Activated T-cell treated with anti-CD3 and anti-CD28 coated beads for 24 hours (primary cell): ENCODE results near the gene ARPC2.

ENCODE experiments used
- DNase-seq: peaks from one replicate; pipeline ENCODE4 v3.0.0-alpha.2; 2020; ENCODE audit warnings: low read depth

The ARPC2 gene

DNA sequence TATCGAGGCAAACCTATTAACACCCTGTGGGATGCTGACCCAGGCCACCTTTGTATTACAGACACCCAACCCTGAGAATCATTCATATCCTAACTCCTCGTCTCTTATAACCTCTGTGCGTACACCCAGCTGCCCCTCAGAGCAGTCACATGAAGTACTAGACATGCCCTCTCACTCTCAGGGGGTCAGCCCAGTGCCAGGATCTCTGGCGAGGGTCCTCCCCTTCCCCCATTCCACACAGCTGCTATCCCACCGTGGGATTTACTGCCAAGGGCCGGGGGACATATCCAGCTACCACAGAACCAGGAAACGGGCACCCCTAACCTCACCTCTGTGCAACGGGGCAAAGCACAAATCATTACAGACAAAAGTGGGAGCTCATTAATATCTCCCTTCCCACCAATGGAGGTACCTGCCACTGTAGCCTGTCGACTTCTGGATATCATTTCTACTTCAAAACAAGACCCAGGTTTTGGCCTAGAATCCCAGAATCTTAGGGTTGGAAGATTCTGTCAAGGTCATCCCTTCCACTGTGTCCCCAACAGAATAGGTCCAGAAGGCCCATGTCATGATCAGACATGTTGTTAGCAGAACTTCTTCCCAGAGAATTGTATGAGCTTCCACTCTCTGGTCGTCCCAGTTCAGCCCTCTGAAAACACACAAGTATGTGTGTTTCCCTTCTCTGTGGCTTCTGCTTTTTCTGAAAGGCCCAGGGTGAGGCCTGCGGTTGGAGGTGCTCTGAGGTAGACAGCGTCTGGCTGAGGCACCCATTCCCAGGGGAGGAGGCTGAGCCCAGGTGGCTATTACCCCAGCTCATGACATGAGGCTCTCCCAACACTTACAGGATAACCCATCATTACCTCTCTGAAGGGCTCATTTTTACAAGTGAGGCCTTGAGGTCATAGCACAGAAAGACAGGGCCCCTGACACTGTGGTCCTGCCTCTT lies 73.6 kb downstream of the ARPC2 start:
- DNase-seq = no peak

DNA sequence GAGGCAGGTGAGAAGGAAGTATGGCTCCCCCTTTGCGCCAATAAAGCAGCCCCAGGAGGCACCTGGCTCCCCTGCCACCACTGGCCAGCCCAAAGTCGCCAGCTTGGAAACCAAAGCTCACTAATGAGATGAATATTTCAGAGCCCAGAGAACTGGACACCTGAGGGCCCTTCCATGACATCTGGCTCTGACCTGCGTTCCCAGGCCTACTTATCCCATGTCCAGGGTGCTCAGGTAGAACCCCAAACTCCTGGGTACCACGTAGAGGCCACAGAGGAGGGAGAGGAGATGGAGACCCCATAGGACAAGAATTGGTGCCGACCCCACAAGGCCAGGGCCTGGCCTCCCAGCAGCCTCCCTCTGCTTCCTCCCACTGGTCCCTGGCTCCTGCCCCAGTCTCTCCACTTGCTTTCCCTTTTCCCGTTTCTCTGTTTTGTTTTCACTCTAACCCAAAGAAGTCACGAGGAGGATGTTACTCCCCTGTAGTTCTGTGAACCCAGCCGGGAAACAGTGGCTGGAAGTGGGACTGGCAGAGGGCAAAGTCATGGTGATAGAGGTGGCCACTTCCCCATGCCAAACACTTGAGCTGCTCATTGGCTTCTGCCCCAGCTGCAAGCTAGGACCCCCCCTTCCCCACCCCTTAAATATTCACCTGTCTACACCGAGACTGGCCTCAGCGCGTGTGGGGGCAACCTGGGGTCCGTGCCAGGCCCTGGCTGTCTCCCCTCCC lies 74.5 kb downstream of the ARPC2 start:
- DNase-seq = no peak

DNA sequence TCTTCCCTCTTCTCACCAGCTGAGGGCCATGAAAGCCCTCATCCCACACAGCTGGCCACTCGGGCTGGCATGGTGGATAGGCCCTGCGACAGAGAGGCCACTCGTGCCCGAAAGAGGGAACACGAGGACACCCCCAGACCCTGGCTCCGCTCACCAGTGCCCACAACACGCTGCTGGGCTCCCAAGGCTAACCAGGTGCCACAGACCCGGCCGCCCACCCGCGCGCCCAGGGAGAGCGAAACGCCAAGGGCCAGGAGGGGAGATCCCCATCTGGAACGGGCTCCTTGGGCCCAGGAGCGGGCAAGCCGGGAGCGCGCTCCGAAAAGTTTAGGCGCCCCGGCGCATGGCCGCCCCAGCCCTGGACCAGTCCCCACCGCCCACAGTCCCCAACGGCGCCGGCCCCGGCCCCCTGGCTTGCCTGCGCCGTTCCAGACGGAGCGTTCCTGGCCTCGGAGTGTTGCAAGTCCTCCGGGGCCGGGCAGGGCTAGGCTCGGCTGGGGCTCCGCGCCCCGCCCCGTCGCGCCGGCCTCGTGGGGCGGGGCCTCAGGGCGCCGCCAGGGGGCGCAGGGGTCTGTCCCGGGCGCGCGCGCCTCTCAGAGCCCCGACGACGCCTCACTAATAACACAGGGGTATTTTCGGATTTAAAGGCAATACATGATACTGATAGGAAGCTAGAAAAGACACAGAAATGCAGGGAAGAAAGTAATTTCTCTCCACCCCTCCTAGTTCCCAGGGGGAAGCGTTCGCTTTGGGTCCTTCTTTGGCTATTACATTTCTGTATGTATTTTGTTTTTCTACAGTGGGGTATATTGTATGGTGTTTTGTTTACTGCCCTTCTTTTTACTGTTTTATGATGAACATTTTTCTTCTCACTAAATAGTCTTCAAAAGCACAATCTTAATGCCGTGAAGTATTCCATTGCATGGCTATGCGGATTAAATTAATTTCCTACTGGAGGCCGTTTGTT lies 75.3 kb downstream of the ARPC2 start, which contains the start of gene TMBIM1:
TMBIM1 (minus strand) TSS at position 456 of the 967 bp plus-strand sequence. CDS start 10,362 bp downstream, outside the sequence.
- peak; percentile 74 for DNase-seq

DNA sequence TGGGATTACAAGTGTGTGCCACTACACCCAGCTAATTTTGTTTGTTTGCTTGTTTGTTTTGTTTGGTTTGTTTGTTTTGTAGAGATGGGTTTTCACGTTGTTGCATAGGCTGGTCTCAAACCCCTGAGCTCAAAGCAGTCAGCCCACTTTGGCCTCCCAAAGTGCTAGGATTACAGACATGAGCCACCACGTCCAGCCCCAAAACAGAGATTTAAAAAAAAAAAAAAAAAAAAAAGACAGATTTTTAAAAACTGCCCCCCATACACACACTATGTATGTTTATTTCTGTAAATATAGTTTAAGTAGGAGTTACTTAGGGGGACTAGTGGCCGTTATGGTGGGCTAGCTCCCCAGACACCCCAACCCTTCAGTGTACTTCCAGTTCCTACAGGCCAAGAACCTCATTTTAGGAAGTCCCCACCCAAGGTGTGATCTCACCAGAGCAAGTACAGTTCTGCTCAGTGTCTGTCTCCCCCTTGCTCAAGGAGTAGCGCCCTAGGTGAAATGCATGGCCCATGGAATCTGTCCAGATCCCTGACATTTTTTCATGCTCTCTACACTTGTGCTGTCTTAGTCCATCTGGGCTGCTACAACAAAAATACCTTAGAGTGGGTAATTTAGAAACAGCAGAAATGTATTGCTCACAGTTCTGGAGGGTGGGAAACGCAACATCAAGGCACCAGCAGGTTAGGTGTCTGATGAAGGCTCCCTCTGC lies 76.9 kb downstream of the ARPC2 start:
- no peak for DNase-seq

DNA sequence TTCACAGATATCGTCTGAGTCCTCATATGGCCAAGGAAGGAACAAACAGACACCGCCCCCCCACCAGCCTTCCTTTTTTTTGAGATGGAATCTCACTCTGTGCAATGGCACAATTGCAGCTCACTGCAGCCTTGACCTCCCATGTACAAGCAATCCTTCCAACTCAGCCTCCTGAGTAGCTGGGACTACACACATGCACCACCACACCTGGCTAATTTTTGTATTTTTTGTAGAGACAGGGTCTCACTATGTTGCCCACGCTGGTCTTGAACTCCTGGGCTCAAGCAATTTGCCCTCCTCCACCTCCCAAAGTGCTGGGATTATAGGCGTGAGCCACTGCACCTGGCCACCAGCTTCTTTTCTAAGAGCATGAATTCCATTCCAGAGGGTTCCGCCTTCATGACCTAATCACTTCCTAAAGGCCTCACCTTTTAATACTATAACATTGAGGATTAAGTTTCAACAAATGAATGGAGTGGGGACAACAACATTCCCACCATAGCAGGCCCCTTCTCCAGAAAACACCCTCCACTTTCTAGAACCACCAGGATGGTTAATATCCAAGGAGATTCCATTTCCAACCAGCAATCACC lies 77.5 kb downstream of the ARPC2 start:
- DNase-seq = no peak

DNA sequence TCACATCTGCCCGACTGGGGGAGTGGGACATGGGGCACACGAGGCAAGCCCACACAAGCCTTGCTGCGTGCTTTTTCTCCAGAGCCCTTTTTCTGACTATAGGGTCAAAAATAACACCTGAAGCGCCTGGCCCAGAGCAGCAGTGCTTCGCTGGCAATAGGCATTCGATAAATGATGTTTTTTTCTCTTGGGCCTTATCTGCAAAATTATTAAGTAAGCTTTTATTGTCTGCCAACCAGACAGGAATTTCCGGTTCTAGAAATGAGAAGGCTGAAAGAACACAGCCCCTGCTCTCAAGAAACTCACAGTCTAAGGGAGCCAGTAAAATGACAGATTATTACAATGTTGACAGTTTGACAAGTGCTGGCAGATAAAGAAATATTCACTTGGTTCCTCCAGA lies 78.0 kb downstream of the ARPC2 start:
- DNase-seq = no peak

DNA sequence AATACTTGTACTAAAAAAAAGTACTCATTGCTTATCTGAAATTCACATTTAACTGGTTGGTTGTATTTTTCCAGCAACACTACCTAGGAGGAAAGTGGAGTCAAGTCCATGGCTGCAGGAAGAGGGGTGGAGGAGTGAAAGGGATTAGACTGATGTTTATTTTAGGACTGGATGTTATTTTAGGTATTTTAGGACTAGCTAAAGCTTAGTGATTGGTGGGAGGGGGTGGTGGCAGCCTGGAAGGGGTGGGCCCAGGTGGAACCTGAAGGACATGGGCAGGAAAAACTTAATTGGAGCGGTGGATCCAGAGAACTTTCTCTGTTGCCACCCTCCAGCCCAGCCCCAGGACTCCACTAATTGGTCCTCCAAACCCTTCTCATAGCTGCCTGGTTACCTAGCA lies 79.2 kb downstream of the ARPC2 start:
- DNase-seq = no peak

DNA sequence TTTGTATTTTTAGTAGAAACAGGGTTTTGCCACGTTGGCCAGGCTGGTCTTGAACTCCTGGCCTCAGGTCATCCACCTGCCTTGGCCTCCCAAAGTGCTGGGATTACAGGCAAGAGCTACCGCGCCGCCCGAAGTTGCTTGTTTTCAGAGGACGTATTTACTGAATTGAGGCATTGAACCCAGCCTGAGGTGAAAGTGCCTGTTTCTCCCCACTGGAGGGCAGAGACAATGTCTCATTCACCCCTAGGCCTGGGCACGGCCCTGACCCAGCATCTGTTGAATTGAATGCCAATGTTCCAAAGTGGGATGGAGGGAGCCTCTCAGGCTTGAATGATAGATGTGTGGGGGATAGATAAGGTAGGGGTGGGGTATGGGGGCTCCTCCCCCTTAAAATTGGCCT lies 79.9 kb downstream of the ARPC2 start:
- DNase-seq = no peak

DNA sequence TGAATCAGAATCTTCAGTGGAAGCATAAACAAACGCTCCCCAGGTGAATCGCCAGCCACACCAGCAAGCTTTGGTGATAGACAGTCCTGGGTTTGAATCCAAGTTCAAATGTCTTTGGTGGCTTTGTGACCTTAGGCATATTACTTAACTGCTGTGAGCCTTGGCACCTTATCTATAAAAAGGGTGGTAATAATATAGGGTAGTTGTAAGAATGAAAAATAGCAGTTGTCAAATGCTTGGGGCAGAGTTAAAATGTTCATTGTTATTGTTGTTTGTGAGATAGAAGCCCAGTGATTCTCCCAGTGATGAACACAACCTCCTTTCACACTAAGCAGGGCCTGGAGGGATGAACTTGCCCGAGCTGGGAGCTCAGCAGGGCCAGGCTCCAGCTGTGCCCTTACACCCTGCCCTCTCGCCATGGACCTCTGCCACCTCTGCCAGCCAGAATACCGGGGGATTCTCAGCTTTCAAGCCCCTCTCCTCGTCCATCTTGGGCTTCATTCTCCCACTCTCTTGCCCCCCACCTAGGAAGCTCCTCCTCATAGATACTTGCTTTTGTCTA lies 81.4 kb downstream of the ARPC2 start:
- DNase-seq = no peak

DNA sequence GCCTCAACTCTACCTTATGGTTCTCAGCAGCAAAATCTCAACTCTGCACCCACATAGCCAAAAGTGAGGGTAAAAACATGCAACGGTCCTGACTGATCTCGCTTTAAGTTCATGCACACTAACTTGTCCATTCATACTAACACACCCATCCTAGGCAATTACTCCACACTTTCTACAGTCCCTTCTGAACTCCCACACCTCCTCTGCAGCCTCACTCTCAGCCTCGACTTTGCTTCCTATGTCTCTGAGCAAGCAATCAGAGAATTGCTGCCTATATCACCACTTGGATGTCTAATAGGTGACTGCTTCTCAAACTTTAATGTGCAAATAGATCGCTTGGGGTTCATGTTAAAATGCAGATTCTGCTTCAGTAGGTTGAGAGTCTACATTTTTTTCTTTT lies 83.2 kb downstream of the ARPC2 start:
- no peak for DNase-seq

DNA sequence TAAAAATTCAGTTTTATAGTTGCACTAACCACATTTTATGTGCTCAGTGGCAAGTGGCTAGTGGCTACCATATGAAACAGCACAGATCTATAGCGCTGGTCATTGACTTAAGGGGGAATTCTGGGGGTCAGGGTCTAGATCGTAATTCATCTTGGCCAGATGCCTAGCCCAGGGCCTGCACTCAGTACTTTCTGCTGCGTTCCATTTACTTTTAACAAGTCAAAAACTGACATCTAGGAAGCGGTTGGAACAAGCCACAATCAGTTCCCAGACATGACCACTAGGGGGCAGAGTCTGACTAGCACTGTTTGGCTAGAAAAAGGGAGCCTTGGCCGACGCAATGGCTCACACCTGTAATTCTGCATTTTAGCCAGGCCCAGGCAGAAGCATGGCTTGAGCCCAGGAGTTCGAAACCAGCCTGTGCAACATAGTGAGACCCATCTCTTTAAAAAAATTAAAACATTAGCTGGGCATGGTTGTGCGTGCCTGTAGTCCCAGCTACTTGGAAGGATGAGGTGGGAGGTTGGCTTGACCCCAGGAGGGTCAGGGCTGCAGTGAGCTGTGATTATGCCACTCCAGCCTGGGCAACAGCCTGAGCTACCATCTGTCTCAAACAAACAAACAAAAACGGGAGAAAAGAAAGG lies 84.3 kb downstream of the ARPC2 start:
- DNase-seq = peak; percentile 82
